ENCODE measurements around the gene KLHDC10. TPM values are rescaled to one million over a fixed set of nuclear protein-coding genes. Genes with fewer than 3 reads are reported as not detected.

KLHDC10 gene
- polyA plus RNA-seq, 1 donor (not counting 4 experiments of a cell fraction or from before 2014, with no cell fraction given) = 22.7 TPM

GRCh38 chr7:130129011-130129411 lies 58.7 kb downstream of the KLHDC10 start:
- DNase-seq (ENCODE audit: low read depth, low spot score) = no peak
- H3K4me1 ChIP-seq (ENCODE audit: control insufficient read depth, extremely low read depth, insufficient read depth, low read length) = no peaks in the 10 kb centered on the region
- H3K27ac ChIP-seq (ENCODE audit: control insufficient read depth, insufficient read depth, low read length) = no peak overlapping the region
- no peak overlapping the region for H3K4me3 ChIP-seq (ENCODE audit: control insufficient read depth in 2 of 3, extremely low read depth in 1 of 3, insufficient read depth in 2 of 3, low read depth in 1 of 3, low read length in 3 of 3)
- H3K4me2 ChIP-seq (ENCODE audit: control insufficient read depth, extremely low read depth, insufficient read depth, low read depth, low read length) = no peak overlapping the region
- no peak for FAIRE-seq
- no peaks in the 10 kb centered on the region for H3K79me2 ChIP-seq (ENCODE audit: control insufficient read depth, insufficient read depth, low read length)
- H2AFZ ChIP-seq (ENCODE audit: control insufficient read depth, low read length) = no peak overlapping the region
- no peak overlapping the region for H3K9ac ChIP-seq (ENCODE audit: control insufficient read depth, extremely low read depth, insufficient read depth, low read length)
- dilution Hi-C loops (cut with MboI; ENCODE audit: extremely low pct_ligation_motif_present, low sequenced_read_pairs) = no loop called here
- H3K9me1 ChIP-seq (ENCODE audit: control insufficient read depth, extremely low read depth, insufficient read depth, low read length) = no peaks in the 10 kb centered on the region
- no peaks in the 10 kb centered on the region for H3K9me3 ChIP-seq (ENCODE audit: control insufficient read depth, low read depth, low read length)
- no peaks in the 10 kb centered on the region for H4K20me1 ChIP-seq (ENCODE audit: control insufficient read depth, extremely low read depth, insufficient read depth, low read length)
- H3K36me3 ChIP-seq (ENCODE audit: control insufficient read depth in 2 of 2, extremely low read depth in 1 of 2, insufficient read depth in 2 of 2, low read length in 2 of 2) = peaks cover 8 to 16% of the 10 kb centered on the region in 2 experiments
- no peaks in the 10 kb centered on the region for H3K27me3 ChIP-seq (ENCODE audit: control insufficient read depth, extremely low read depth, insufficient read depth, low read length)
- TF ChIP-seq CTCF (optimal IDR thresholded peaks at IDR 0.05 in 1 of 3, IDR thresholded peaks at IDR 0.05 in 1 of 3, conservative IDR thresholded peaks at IDR 0.05 in 1 of 3; ENCODE audit: extremely low read depth in 1 of 3, insufficient read depth in 2 of 3, low read length in 3 of 3) (no peak), EZH2 (IDR thresholded peaks at IDR 0.05; ENCODE audit: low read length) (no peak)

GRCh38 chr7:130131191-130131834 lies 61.0 kb downstream of the KLHDC10 start:
- TF ChIP-seq EZH2 (IDR thresholded peaks at IDR 0.05; ENCODE audit: low read length) = no peak
- TF ChIP-seq CTCF (optimal IDR thresholded peaks at IDR 0.05 in 1 of 3, IDR thresholded peaks at IDR 0.05 in 1 of 3, conservative IDR thresholded peaks at IDR 0.05 in 1 of 3; ENCODE audit: extremely low read depth in 1 of 3, insufficient read depth in 2 of 3, low read length in 3 of 3) = no peak
- H3K27ac ChIP-seq (ENCODE audit: control insufficient read depth, insufficient read depth, low read length) = no peak overlapping the region
- no peaks in the 10 kb centered on the region for H3K9me1 ChIP-seq (ENCODE audit: control insufficient read depth, extremely low read depth, insufficient read depth, low read length)
- no peak overlapping the region for H3K4me3 ChIP-seq (ENCODE audit: control insufficient read depth in 2 of 3, extremely low read depth in 1 of 3, insufficient read depth in 2 of 3, low read depth in 1 of 3, low read length in 3 of 3)
- H3K27me3 ChIP-seq (ENCODE audit: control insufficient read depth, extremely low read depth, insufficient read depth, low read length) = no peaks in the 10 kb centered on the region
- H2AFZ ChIP-seq (ENCODE audit: control insufficient read depth, low read length) = no peak overlapping the region
- no peak overlapping the region for H3K9ac ChIP-seq (ENCODE audit: control insufficient read depth, extremely low read depth, insufficient read depth, low read length)
- H3K4me1 ChIP-seq (ENCODE audit: control insufficient read depth, extremely low read depth, insufficient read depth, low read length) = no peaks in the 10 kb centered on the region
- dilution Hi-C loops (cut with MboI; ENCODE audit: extremely low pct_ligation_motif_present, low sequenced_read_pairs) = no loop called here
- FAIRE-seq (no peak), DNase-seq (ENCODE audit: low read depth, low spot score) (no peak)
- H3K4me2 ChIP-seq (ENCODE audit: control insufficient read depth, extremely low read depth, insufficient read depth, low read depth, low read length) = no peak overlapping the region
- no peaks in the 10 kb centered on the region for H4K20me1 ChIP-seq (ENCODE audit: control insufficient read depth, extremely low read depth, insufficient read depth, low read length)
- no peaks in the 10 kb centered on the region for H3K9me3 ChIP-seq (ENCODE audit: control insufficient read depth, low read depth, low read length)
- H3K79me2 ChIP-seq (ENCODE audit: control insufficient read depth, insufficient read depth, low read length) = no peaks in the 10 kb centered on the region
- peaks cover 8 to 16% of the 10 kb centered on the region in 2 experiments for H3K36me3 ChIP-seq (ENCODE audit: control insufficient read depth in 2 of 2, extremely low read depth in 1 of 2, insufficient read depth in 2 of 2, low read length in 2 of 2)
